GM18861 (cell line): Measurements from ENCODE around the gene SLCO1B1.
A peak's percentile ranks its signal among the peaks of the same experiment; 100 is the strongest.

Experiments
- ATAC-seq: cut with Tn5 transposase; IDR thresholded peaks from one replicate; pipeline ENCODE4 v1.9.1; 2021; ENCODE audit not compliant: unreplicated experiment

Gene SLCO1B1

GRCh38 chr12:21219206-21219605 is 88.2 kb downstream of the SLCO1B1 start:
- ATAC-seq, result no peak

GRCh38 chr12:21220266-21220665 is 89.3 kb downstream of the SLCO1B1 start:
- ATAC-seq, result no peak

- no peak for ATAC-seq
These were observed 90.1 kb downstream of the SLCO1B1 start for GRCh38 chr12:21221072-21221471.

GRCh38 chr12:21221778-21222177 is 90.8 kb downstream of the SLCO1B1 start:
- no peak for ATAC-seq

GRCh38 chr12:21223930-21224329 is 92.9 kb downstream of the SLCO1B1 start:
- ATAC-seq, result no peak

- ATAC-seq, result no peak
These were observed 103.4 kb downstream of the SLCO1B1 start for GRCh38 chr12:21234395-21234794.

- ATAC-seq, result no peak
These were observed 108.9 kb downstream of the SLCO1B1 start for GRCh38 chr12:21239866-21240265.

- ATAC-seq, result peak; percentile 57
These were observed 117.7 kb downstream of the SLCO1B1 start for GRCh38 chr12:21248679-21249078.

- ATAC-seq, result no peak
These were observed 121.1 kb downstream of the SLCO1B1 start for GRCh38 chr12:21252070-21252469.

- no peak for ATAC-seq
These were observed 126.2 kb downstream of the SLCO1B1 start for GRCh38 chr12:21257172-21257571.

- no peak for ATAC-seq
These were observed 133.2 kb downstream of the SLCO1B1 start for GRCh38 chr12:21264232-21264631.

- ATAC-seq, result no peak
These were observed 134.9 kb downstream of the SLCO1B1 start for GRCh38 chr12:21265932-21266331.

GRCh38 chr12:21276826-21277225 is 145.8 kb downstream of the SLCO1B1 start:
- no peak for ATAC-seq
